ENCODE results near the gene ITGA8.

GRCh38 chr10:15739254-15739970, 19.7 kb upstream of the ITGA8 start:
- TF ChIP-seq, protein P1, sequence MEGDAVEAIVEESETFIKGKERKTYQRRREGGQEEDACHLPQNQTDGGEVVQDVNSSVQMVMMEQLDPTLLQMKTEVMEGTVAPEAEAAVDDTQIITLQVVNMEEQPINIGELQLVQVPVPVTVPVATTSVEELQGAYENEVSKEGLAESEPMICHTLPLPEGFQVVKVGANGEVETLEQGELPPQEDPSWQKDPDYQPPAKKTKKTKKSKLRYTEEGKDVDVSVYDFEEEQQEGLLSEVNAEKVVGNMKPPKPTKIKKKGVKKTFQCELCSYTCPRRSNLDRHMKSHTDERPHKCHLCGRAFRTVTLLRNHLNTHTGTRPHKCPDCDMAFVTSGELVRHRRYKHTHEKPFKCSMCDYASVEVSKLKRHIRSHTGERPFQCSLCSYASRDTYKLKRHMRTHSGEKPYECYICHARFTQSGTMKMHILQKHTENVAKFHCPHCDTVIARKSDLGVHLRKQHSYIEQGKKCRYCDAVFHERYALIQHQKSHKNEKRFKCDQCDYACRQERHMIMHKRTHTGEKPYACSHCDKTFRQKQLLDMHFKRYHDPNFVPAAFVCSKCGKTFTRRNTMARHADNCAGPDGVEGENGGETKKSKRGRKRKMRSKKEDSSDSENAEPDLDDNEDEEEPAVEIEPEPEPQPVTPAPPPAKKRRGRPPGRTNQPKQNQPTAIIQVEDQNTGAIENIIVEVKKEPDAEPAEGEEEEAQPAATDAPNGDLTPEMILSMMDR (IDR thresholded peaks at IDR 0.05): no peak
- no peak for TF ChIP-seq POLR2A (IDR thresholded peaks at IDR 0.05)
